Activated gamma-delta T cell (primary cell): ENCODE results near the gene HYLS1.

Experiments
- DNase-seq: peaks from one replicate; lab custom pipeline; 2025; lab: John Stamatoyannopoulos, UW

Gene HYLS1

GRCh38 chr11:125933030-125933813 is 45.8 kb downstream of the HYLS1 start:
- DNase-seq, result no peak

DNA sequence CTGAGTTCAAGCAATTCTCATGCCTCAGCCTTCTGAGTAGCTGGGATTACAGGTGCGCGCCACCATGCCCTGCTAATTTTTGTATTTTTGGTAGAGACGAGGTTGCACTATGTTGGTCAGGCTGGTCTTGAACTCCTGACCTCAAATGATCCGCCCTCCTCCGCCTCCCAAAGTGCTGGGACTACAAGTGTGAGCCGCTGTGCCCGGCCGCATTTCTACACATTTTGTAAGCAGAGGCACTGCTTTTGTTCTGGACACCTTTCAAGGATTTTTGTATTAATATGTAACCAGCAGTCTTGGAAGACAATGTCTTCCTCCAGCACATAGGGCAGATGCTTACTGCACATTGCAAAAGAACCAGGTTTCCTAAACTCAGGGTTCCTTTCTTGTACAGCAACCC is 47.0 kb downstream of the HYLS1 start:
- no peak for DNase-seq

- no peak for DNase-seq
These were observed 47.6 kb downstream of the HYLS1 start for GRCh38 chr11:125935056-125935455.

DNA sequence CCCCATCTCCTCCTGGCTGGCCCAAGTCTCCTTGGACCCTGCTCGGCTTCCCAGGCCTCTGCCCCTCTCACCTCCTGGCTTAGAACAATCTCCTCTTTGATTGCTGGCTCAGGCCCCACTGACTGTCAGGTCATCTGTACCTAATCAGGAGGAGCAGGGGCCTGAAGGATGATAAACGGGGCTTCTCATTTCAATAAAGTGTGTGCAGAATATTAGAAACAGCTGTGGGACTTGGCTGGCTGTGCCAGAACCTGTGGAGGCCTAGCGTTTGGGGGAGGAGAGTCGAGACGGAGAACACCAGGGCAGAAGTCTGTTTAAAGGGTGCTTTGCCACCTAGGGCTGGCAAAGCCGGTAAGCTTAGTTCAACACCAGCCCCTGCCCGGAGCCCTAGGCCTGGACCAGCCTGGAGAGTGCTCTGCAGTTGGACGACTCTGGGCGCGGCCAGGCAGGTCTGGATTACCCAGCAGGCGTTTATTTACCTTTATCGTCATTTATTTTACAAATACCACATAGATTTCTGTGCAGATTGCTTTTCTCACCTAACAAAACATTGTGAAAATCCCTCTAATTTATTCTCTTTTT is 48.2 kb downstream of the HYLS1 start:
- no peak for DNase-seq

- DNase-seq, result no peak
These were observed 51.0 kb downstream of the HYLS1 start for GRCh38 chr11:125938418-125938817.

- no peak for DNase-seq
These were observed 51.6 kb downstream of the HYLS1 start for GRCh38 chr11:125939081-125939521.

DNA sequence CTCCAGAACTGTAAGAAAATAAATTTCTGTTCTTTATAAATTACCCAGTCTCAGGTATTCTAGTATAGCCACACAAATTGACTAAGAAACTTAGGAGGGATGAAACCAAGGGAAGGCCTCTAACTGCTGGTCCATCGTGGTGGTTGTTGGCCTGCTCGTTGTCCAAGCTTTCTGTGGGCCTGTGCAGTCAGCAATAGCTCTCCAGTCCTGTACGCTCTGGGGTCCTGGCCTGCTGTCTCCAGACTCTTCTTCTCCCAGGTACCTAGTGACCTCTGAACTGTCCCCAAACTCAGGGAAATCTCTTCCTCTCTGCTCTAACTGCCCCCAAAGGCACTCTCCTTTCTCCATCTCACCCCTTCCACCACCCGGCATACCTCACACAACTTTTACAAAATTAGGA is 52.7 kb downstream of the HYLS1 start:
- DNase-seq, result no peak

DNA sequence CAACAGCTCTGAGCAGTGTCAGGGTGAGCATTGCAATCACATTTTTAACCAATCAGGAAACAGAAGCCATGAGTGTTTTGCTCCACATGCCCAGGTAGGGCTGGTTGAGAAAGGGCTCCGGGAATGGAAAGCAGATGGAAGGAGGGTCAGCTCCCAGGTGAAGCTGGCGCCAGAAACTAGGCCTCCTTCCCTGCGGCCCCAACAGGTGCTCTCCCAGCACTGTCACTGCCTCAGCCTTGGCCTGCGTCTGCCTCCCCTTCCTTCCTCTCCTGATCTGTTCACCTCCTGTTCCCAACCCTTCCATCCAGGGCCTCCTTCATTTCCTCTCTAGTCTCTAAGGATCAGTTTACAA is 53.8 kb downstream of the HYLS1 start:
- no peak for DNase-seq

DNA sequence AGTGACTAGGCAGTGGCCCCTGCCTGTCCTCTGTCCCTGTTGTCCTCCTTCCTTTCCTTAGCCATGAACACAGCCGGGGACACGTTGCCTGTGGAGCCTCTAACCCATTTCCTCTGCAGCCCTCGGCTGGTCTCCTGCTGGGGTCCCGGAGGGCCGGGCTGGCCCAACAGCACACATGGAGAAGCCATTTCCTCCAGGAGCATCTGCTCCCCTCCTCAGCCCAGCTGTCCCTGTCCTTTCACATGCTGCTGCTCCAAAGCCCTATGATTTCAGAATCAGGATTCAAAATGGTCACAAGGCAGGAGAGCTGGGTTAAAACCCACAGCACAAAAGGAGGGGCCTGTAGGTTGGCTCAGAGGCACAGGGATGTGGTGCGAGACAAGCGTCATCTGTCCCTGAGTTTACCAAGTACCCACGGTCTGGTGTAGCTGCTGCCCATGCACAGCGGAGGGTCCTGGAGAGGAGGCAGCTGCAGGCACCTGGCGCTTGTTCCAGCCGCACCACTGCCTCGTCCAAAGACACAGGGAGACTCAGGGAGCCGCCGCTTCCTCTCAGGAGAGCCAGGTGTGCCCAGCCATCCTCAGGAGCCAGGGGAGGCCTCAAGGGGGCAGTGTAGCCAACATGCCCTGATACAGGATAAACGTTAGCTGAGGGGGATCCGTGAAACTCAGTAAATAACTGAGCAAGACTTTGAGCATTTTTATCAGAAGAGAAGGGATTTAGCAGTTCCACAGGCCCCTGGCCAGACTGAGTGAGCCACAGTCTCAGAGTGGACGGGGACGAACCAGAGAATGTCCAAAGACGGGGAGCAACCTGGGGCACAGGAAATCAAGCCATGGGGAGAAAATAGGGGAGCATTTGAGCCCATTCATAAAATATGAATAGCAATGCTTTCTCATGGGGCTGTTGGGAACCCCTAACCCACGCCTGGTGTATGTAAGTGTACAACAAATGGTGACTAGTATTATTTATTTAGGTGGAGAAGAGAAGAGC is 54.4 kb downstream of the HYLS1 start:
- no peak for DNase-seq

GRCh38 chr11:125942771-125943428 is 55.4 kb downstream of the HYLS1 start:
- no peak for DNase-seq

DNA sequence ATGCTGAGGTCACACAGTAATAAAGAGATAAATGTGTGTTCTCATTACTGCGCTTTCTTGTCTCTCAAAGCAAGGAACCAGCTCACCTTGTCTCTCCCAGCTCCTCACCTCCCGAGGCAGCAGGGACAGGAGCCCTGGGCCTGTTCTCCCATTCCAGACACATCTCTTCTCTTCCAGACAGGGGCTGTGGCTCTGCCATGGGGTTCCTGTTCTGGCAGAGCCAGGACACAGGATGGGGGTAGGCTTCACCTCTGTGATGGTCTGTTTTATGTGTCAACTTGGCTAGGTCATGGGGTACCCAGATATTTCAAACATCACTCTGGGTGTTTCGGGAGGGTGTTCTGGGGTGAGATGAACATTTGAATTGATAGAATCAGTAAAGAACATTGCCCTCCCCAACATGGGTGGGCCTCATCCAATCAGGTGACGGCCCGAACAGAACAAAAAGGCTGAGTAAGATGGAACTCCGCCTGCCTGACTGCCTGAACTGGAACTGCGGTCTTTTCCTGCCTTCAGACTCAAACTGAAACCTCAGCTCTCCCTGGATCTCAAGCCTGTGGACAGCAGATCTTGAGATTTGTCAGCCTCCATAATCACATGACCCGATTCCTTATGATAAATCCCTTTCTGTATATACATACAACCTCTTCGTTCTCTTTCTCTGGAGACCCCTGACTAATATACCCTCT is 56.3 kb downstream of the HYLS1 start:
- no peak for DNase-seq

GRCh38 chr11:125944350-125945010 is 57.0 kb downstream of the HYLS1 start:
- DNase-seq, result no peak

DNA sequence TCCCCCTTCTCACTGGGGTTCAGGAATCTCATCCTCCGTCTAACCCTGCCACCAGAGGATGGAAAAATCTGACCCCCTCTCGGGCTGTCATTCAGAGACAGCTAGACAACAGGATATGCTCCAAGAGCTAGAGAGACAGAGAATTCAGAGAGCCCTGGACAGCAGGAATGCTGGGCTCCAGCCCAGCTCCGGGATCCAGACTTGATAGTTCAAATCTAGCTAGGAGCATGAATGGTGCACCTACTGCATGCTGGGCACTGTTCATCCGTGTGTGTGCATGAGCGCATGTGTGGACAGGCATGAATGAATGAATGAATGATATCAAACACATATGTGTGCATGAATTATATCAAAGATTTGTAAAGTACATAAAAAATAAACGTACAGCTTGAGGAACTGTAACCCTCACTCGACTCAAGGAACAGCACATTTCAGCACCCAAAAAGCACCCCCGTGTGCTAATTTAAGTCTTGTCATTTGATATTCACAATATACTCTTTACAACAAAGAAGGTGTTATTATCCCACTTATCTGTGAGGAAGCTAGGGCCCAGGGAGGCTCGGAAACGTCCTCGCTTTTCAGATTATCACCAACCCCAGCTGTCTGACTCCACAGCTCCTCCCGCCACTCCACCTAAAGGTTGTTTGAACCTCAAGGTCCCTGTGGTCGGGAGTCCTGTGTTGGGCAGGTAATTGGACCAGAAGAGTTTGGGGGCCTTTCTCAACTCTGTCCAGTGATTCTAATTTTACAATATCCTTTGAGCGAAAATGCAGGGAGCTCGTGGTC is 57.7 kb downstream of the HYLS1 start:
- DNase-seq, result no peak

DNA sequence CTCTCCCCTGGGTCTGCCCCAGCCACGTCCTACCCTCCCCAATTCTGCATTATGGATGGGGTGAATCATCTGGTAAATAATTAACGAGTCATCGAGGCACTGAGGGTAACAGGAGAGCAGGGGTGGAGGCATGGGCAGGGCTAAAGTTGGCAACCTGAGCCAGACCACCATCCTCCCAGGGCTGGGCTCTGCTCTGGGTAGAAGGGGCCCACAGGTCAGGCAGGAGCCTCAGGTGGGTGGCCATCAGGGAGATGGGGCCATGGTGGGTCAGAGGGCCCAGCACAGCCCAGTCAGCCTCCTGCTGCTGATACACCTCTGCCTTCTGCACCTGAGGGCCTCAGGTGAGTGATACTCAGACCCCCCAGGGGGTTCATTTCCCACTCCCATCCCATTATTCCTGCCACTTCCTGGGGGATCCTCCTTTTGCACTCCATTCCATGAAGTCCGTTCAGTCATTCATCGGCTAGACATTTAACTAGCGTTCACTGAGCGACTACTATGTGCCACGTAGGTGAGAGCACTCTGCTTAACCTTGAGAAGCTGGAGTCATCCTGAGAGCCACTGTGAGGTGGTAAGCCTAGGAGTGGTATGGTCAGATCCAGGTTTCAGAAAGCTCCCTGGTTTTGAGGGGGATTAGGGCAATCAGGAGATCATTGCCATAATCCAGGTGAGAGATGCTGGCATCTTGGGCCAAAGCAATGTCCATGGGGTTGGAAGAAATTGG is 58.5 kb downstream of the HYLS1 start, which contains the start of gene VSIG10L2:
Gene VSIG10L2, plus strand, starts transcription at position 248 of the 724 bp plus-strand sequence. Its CDS starts 12 bp downstream, at position 260.
- DNase-seq, result no peak

GRCh38 chr11:125946712-125947418 is 59.4 kb downstream of the HYLS1 start:
- DNase-seq, result no peak

- no peak for DNase-seq
These were observed 60.2 kb downstream of the HYLS1 start for GRCh38 chr11:125947419-125948277.

DNA sequence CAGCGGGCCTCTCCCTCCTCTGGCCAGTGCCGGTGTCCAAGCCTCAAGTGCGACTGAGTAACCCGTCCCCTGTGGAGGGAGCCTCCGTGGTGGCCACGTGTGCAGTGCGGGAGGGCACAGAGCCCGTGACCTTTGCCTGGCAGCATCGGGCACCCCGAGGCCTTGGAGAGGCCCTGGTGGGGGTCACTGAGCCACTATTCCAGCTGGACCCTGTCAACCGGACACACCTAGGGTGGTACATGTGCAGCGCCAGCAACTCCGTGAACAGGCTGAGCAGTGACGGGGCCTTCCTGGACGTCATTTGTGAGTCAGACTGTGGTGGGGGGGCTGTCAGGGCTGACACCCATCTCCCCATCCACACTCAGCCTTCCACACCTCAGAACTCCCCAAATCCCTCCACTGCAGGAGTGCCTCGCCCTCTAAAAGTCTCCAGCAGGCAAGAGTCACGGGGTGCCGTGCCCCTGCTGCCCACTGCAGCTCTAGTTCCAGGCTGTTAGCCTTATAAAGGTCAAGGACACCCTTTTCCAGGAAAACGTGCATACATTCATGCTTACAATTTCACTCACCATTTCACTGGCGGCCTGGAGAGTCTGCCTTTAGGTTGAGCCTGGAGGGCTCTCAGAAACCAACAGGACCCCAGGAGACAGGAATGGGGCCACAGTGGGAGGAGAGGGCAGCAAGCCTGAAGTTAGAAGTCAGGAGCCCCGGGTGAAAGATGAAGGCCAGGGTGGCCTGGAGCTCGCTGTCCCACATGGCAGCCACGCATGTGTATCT is 61.0 kb downstream of the HYLS1 start:
- DNase-seq, result no peak
